HCT116 (cell line): ENCODE measurements around the gene VAV2. TPM values are rescaled to one million over a fixed set of nuclear protein-coding genes. Genes with fewer than 3 reads are reported as not detected.

Experiments used
- ATAC-seq: fragments of 200-7000 bp; cut with Tn5 transposase; 2 replicates; pipeline ENCODE4 v1.9.1; 2020; ENCODE audit warnings: mild to moderate bottlenecking, moderate library complexity
- BruUV-seq: library from RNA; stranded (reverse); fragments of 400-500 nt; replicated peaks from 2 replicates; lab custom pipeline; 2021; lab: Mats Ljungman, UMichigan
- CTCF ChIA-PET: fragments of 300-600 bp; sonication (Branson Sonifier 250); formaldehyde crosslinking; loops from one replicate; lab custom pipeline; 2021; ENCODE audit warnings: antibody characterized with exemption; lab: Charles Lee
- POLR2A ChIA-PET: fragments of 300-600, 350-600 bp; sonication (Branson Sonifier 250); formaldehyde crosslinking; loops from one replicate; lab custom pipeline; 2021; ENCODE audit warnings: antibody characterized with exemption; lab: Charles Lee
- RAD21 ChIA-PET, 2 experiments: fragments of 300-600 bp; sonication (Branson Sonifier 250); formaldehyde crosslinking; loops; one replicate each; lab custom pipeline; 2023; ENCODE audit warnings: low total read pairs in 2 of 2; ENCODE audit not compliant: uncharacterized antibody in 2 of 2, unreplicated experiment in 2 of 2, low non-redundant PET in 1 of 2; lab: Charles Lee
- DNase-seq: peaks from one replicate; pipeline ENCODE4 v3.0.0-alpha.2; 2010; ENCODE audit warnings: low read depth, low spot score
- H2AFZ ChIP-seq: fragments of 200-600 bp; shearing (Covaris generic), sonication (generic); 2 replicates; pipeline ENCODE4 v1.6.1; 2017; ENCODE audit warnings: low read depth, mixed run types, mixed read lengths, antibody characterized with exemption, low read length; ENCODE audit not compliant: poor library complexity, severe bottlenecking
- H3K27ac ChIP-seq: 2 replicates; pipeline ENCODE4 v1.5.1; 2012; ENCODE audit warnings: low read depth, low read length
- H3K27me3 ChIP-seq: fragments of 200-600 bp; sonication (generic); 2 replicates; pipeline ENCODE4 v1.6.1; 2016; ENCODE audit warnings: mixed run types, low read length, mixed read lengths; ENCODE audit not compliant: insufficient read depth
- H3K36me3 ChIP-seq, 2 experiments: fragments of 200-500 bp in 1 of 2; fragments of 200-600 bp in 1 of 2; sonication (Bioruptor generic) in 1 of 2; sonication (generic) in 1 of 2; 2 replicates each; pipeline versions ENCODE4 v1.5.1 to v1.6.1; 2014 to 2016; ENCODE audit warnings: low read length in 2 of 2, inconsistent platforms in 1 of 2, mixed read lengths in 1 of 2, mixed run types in 1 of 2; ENCODE audit not compliant: insufficient read depth in 2 of 2, control insufficient read depth in 1 of 2
- H3K4me1 ChIP-seq, 2 experiments: fragments of 200-600 bp in 1 of 2; sonication (generic) in 1 of 2; 2 replicates each; pipeline versions ENCODE4 v1.5.1 to v1.6.1; 2012 to 2017; ENCODE audit warnings: low read length in 2 of 2, inconsistent platforms in 1 of 2, mild to moderate bottlenecking in 1 of 2, mixed read lengths in 1 of 2, mixed run types in 1 of 2, moderate library complexity in 1 of 2; ENCODE audit not compliant: insufficient read depth in 2 of 2, control insufficient read depth in 1 of 2
- H3K4me2 ChIP-seq: fragments of 200-600 bp; sonication (generic); 2 replicates; pipeline ENCODE4 v1.6.1; 2017; ENCODE audit warnings: mixed run types, low read length, mixed read lengths
- H3K4me3 ChIP-seq, 2 experiments: fragments of 200-600 bp in 1 of 2; sonication (generic) in 1 of 2; replicated peaks in 1 of 2; 2 replicates each; pipeline ENCODE4 v1.5.1; 2011 to 2016; ENCODE audit warnings: low read length in 2 of 2, control low read depth in 1 of 2, low read depth in 1 of 2, mild to moderate bottlenecking in 1 of 2, mixed read lengths in 1 of 2, mixed run types in 1 of 2
- H3K79me2 ChIP-seq: fragments of 200-600 bp; sonication (generic); 2 replicates; pipeline ENCODE4 v1.6.1; 2017; ENCODE audit warnings: mild to moderate bottlenecking, mixed run types, low read length, moderate library complexity, mixed read lengths; ENCODE audit not compliant: insufficient read depth
- H3K9ac ChIP-seq: fragments of 200-600 bp; sonication (generic); 2 replicates; pipeline ENCODE4 v1.6.1; 2016; ENCODE audit warnings: low read length, mixed read lengths
- H3K9me2 ChIP-seq: fragments of 200-600 bp; sonication (generic), shearing (Covaris generic); 2 replicates; pipeline ENCODE4 v1.6.1; 2017; ENCODE audit warnings: mixed run types, mild to moderate bottlenecking, moderate library complexity; ENCODE audit not compliant: insufficient read depth
- H3K9me3 ChIP-seq, 2 experiments: fragments of 200-500 bp in 1 of 2; fragments of 200-600 bp in 1 of 2; sonication (Bioruptor generic) in 1 of 2; sonication (generic) in 1 of 2; 2 replicates each; pipeline ENCODE4 v1.6.1; 2014 to 2017; ENCODE audit warnings: low read length in 2 of 2, mixed read lengths in 2 of 2, inconsistent platforms in 1 of 2, low read depth in 1 of 2, mild to moderate bottlenecking in 1 of 2, mixed run types in 1 of 2, moderate library complexity in 1 of 2; ENCODE audit not compliant: control insufficient read depth in 1 of 2, insufficient read depth in 1 of 2
- H4K20me1 ChIP-seq: fragments of 200-600 bp; sonication (generic), shearing (Covaris generic); 2 replicates; pipeline ENCODE4 v1.6.1; 2017; ENCODE audit warnings: mixed run types, mild to moderate bottlenecking, moderate library complexity; ENCODE audit not compliant: insufficient read depth
- CEBPB ChIP-seq: IDR thresholded peaks from 2 replicates; pipeline ENCODE4 v1.6.1; 2012; ENCODE audit warnings: low read depth
- EZH2 ChIP-seq: fragments of 200-600 bp; sonication (generic); IDR thresholded peaks from 2 replicates; pipeline ENCODE4 v1.6.1; 2017; ENCODE audit warnings: antibody characterized with exemption, mixed run types
- EZH2phosphoT487 ChIP-seq: fragments of 200-600 bp; IDR thresholded peaks from 2 replicates; pipeline ENCODE4 v1.6.1; 2018; ENCODE audit warnings: antibody characterized with exemption, borderline replicate concordance
- JUND ChIP-seq: IDR thresholded peaks from 2 replicates; pipeline ENCODE4 v1.6.1; 2012
- POLR2A ChIP-seq: IDR thresholded peaks from 2 replicates; pipeline ENCODE4 v1.7.0; 2011; ENCODE audit warnings: borderline replicate concordance; ENCODE audit not compliant: insufficient read depth, insufficient read length; ENCODE audit errors: extremely low read depth
- POLR2AphosphoS5 ChIP-seq: IDR thresholded peaks from 2 replicates; pipeline ENCODE4 v1.6.1; 2011; ENCODE audit warnings: mild to moderate bottlenecking, low read depth, low read length, moderate library complexity
- SIN3A ChIP-seq: IDR thresholded peaks from 2 replicates; pipeline ENCODE4 v1.6.1; 2012; ENCODE audit warnings: low read depth
- SP1 ChIP-seq: IDR thresholded peaks from 2 replicates; pipeline ENCODE4 v1.6.1; 2012; ENCODE audit warnings: low read depth
- TCF7L2 ChIP-seq: IDR thresholded peaks from 2 replicates; pipeline ENCODE4 v1.7.0; 2011; ENCODE audit warnings: borderline replicate concordance, inconsistent platforms; ENCODE audit not compliant: insufficient read depth, insufficient read length; ENCODE audit errors: extremely low read depth
- YY1 ChIP-seq: IDR thresholded peaks from 2 replicates; pipeline ENCODE4 v1.6.1; 2011; ENCODE audit warnings: low read length, low read depth, moderate library complexity, mild to moderate bottlenecking; ENCODE audit not compliant: insufficient replicate concordance; ENCODE audit errors: extremely low read depth
- ZFX ChIP-seq: fragments of 450-650 bp; IDR thresholded peaks from 2 replicates; pipeline ENCODE4 v1.6.1; 2017
- ZNF274 ChIP-seq: fragments of 200-500 bp; sonication (Bioruptor generic); IDR thresholded peaks from 2 replicates; pipeline ENCODE4 v1.6.1; 2014; ENCODE audit warnings: mild to moderate bottlenecking, low read depth, low read length, inconsistent platforms
- intact Hi-C: fragments of 100-400 bp; cut with micrococcal nuclease; formaldehyde crosslinking; loops from 2 replicates; pipeline ENCODE4 v1.10.0; 2022
- total RNA-seq: library from RNA; stranded (reverse); gene quantifications from one replicate; pipeline ENCODE4 v1.2.1, GENCODE V29; 2021; ENCODE audit not compliant: unreplicated experiment
- TF ChIP-seq, protein P1 (sequence below): IDR thresholded peaks from 2 replicates; pipeline ENCODE4 v1.6.1; 2012; ENCODE audit warnings: low read depth
- TF ChIP-seq, protein P2 (sequence below): IDR thresholded peaks from 2 replicates; pipeline ENCODE4 v1.6.1; 2011; ENCODE audit warnings: mild to moderate bottlenecking, low read length, moderate library complexity; ENCODE audit not compliant: insufficient replicate concordance; ENCODE audit errors: extremely low read depth
- TF ChIP-seq, protein P3 (sequence below): IDR thresholded peaks from 2 replicates; pipeline ENCODE4 v1.6.1; 2012

Gene VAV2
- total RNA-seq, 1 experiment from 2014 or later, result 33.2 TPM

DNA sequence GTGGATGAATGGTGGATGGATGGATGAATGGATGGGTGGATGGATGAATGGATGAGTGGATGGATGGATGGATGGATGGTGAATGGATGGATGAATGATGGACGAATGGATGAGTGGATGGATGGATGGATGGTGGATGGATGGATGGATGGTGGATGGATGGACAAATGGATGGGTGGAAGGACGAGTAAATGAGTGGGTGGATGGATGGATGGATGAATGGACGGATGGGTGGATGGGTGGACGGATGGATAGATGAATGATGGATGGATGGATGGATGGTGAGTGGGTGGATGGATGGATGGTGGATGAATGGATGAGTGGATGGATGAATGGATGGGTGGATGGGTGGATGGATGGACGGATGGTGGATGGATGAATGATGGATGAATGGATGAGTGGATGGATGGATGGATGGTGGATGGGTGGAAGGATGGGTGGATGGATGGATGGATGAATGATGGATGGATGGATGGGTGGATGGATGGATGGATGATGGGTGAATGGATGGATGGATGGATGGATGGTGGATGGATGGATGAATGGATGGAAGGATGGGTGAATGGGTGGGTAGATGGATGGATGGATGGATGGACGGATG, 58.6 kb downstream of the VAV2 start:
- no peak overlapping the region for H3K27ac ChIP-seq
- H3K4me3 ChIP-seq, result no peak overlapping the region
- ATAC-seq (no peak), DNase-seq (no peak)
- H2AFZ ChIP-seq, result no peak overlapping the region
- H3K36me3 ChIP-seq, result peaks cover 0 to 7% of the 10 kb centered on the region in 2 experiments; a peak in 1 of 4 replicates
- POLR2A ChIA-PET, result no interaction called here
- H4K20me1 ChIP-seq, result no peaks in the 10 kb centered on the region
- H3K4me2 ChIP-seq, result no peak overlapping the region
- H3K27me3 ChIP-seq, result no peaks in the 10 kb centered on the region
- H3K9ac ChIP-seq, result no peak overlapping the region
- H3K9me3 ChIP-seq, result no peaks in the 10 kb centered on the region
- TF ChIP-seq SIN3A (no peak), SP1 (no peak), EZH2 (no peak)
- no TSS peak for BruUV-seq
- 0 out of 2 replicates have a peak, but pooled peaks cover 8% of the 10 kb centered on the region for H3K79me2 ChIP-seq
- no peaks in the 10 kb centered on the region for H3K9me2 ChIP-seq
- intact Hi-C loops, result no loop called here
- H3K4me1 ChIP-seq, result peaks cover 7 to 16% of the 10 kb centered on the region in 2 experiments; a peak in 3 of 4 replicates
- CTCF ChIA-PET, result no interaction called here
- RAD21 ChIA-PET, result no interaction called here

DNA sequence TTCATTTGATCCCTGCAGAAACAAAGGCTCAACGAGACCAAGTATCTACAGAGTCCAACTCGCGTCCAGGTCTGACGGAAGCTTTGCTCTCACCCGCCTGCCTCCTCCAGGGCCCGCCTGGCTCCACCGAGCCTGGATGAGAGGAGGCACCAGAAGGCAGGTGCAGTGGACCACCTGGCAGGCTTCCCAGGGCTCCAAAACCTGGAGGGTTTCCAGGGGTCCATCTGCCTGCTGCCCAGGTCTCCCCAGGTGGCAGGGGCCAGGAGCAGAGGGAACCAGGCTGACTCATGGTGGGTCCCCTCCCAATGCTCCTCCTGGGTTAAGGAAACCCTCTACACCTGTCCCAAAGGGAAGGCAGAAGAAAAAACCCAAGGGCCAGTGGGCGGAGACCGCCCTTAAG, 59.5 kb downstream of the VAV2 start:
- no peaks in the 10 kb centered on the region for H3K9me2 ChIP-seq
- H3K4me1 ChIP-seq, result peaks cover 7 to 16% of the 10 kb centered on the region in 2 experiments; a peak in 3 of 4 replicates
- DNase-seq, result no peak
- RAD21 ChIA-PET, result no interaction called here
- BruUV-seq, result no TSS peak
- no peaks in the 10 kb centered on the region for H4K20me1 ChIP-seq
- H3K9me3 ChIP-seq, result no peaks in the 10 kb centered on the region
- H3K4me3 ChIP-seq, result no peak overlapping the region
- no peak overlapping the region for H3K9ac ChIP-seq
- peaks cover 8% of the 10 kb centered on the region; the same call in 1 of the 2 replicates for H3K79me2 ChIP-seq
- no peak overlapping the region for H3K4me2 ChIP-seq
- H3K27me3 ChIP-seq, result no peaks in the 10 kb centered on the region
- POLR2A ChIA-PET, result no interaction called here
- no peak overlapping the region for H2AFZ ChIP-seq
- CTCF ChIA-PET, result no interaction called here
- 0 out of 4 replicates have a peak, but pooled peaks cover 0 to 7% of the 10 kb centered on the region in 2 experiments for H3K36me3 ChIP-seq
- no peak overlapping the region for H3K27ac ChIP-seq
- intact Hi-C loops, result no loop called here
- no peak for ATAC-seq
- no peak for TF ChIP-seq YY1
- TF ChIP-seq CEBPB, result no peak
- TF ChIP-seq SIN3A, result no peak
- no peak for TF ChIP-seq ZFX
- TF ChIP-seq, protein P1, sequence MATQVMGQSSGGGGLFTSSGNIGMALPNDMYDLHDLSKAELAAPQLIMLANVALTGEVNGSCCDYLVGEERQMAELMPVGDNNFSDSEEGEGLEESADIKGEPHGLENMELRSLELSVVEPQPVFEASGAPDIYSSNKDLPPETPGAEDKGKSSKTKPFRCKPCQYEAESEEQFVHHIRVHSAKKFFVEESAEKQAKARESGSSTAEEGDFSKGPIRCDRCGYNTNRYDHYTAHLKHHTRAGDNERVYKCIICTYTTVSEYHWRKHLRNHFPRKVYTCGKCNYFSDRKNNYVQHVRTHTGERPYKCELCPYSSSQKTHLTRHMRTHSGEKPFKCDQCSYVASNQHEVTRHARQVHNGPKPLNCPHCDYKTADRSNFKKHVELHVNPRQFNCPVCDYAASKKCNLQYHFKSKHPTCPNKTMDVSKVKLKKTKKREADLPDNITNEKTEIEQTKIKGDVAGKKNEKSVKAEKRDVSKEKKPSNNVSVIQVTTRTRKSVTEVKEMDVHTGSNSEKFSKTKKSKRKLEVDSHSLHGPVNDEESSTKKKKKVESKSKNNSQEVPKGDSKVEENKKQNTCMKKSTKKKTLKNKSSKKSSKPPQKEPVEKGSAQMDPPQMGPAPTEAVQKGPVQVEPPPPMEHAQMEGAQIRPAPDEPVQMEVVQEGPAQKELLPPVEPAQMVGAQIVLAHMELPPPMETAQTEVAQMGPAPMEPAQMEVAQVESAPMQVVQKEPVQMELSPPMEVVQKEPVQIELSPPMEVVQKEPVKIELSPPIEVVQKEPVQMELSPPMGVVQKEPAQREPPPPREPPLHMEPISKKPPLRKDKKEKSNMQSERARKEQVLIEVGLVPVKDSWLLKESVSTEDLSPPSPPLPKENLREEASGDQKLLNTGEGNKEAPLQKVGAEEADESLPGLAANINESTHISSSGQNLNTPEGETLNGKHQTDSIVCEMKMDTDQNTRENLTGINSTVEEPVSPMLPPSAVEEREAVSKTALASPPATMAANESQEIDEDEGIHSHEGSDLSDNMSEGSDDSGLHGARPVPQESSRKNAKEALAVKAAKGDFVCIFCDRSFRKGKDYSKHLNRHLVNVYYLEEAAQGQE, result no peak
- TF ChIP-seq EZH2phosphoT487, result no peak
- no peak for TF ChIP-seq ZNF274
- TF ChIP-seq, protein P2, sequence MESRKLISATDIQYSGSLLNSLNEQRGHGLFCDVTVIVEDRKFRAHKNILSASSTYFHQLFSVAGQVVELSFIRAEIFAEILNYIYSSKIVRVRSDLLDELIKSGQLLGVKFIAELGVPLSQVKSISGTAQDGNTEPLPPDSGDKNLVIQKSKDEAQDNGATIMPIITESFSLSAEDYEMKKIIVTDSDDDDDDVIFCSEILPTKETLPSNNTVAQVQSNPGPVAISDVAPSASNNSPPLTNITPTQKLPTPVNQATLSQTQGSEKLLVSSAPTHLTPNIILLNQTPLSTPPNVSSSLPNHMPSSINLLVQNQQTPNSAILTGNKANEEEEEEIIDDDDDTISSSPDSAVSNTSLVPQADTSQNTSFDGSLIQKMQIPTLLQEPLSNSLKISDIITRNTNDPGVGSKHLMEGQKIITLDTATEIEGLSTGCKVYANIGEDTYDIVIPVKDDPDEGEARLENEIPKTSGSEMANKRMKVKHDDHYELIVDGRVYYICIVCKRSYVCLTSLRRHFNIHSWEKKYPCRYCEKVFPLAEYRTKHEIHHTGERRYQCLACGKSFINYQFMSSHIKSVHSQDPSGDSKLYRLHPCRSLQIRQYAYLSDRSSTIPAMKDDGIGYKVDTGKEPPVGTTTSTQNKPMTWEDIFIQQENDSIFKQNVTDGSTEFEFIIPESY, result no peak
- TF ChIP-seq POLR2A, result no peak
- no peak for TF ChIP-seq JUND
- no peak for TF ChIP-seq TCF7L2
- TF ChIP-seq POLR2AphosphoS5, result no peak
- TF ChIP-seq, protein P3, sequence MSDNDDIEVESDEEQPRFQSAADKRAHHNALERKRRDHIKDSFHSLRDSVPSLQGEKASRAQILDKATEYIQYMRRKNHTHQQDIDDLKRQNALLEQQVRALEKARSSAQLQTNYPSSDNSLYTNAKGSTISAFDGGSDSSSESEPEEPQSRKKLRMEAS, result no peak
- no peak for TF ChIP-seq EZH2
